HCT116 (cell line): Measurements from ENCODE around the gene TRIM67. TPM values are rescaled to one million over a fixed set of nuclear protein-coding genes. Genes with fewer than 3 reads are reported as not detected.

Experiments
- ATAC-seq: fragments of 200-7000 bp; cut with Tn5 transposase; 2 replicates; pipeline ENCODE4 v1.9.1; 2020; ENCODE audit warnings: mild to moderate bottlenecking, moderate library complexity
- BruUV-seq: library from RNA; stranded (reverse); fragments of 400-500 nt; replicated peaks from 2 replicates; lab custom pipeline; 2021; lab: Mats Ljungman, UMichigan
- CTCF ChIA-PET: fragments of 300-600 bp; sonication (Branson Sonifier 250); formaldehyde crosslinking; loops from one replicate; lab custom pipeline; 2021; ENCODE audit warnings: antibody characterized with exemption; lab: Charles Lee
- POLR2A ChIA-PET: fragments of 300-600, 350-600 bp; sonication (Branson Sonifier 250); formaldehyde crosslinking; loops from one replicate; lab custom pipeline; 2021; ENCODE audit warnings: antibody characterized with exemption; lab: Charles Lee
- RAD21 ChIA-PET, 2 experiments: fragments of 300-600 bp; sonication (Branson Sonifier 250); formaldehyde crosslinking; loops; one replicate each; lab custom pipeline; 2023; ENCODE audit warnings: low total read pairs in 2 of 2; ENCODE audit not compliant: uncharacterized antibody in 2 of 2, unreplicated experiment in 2 of 2, low non-redundant PET in 1 of 2; lab: Charles Lee
- DNase-seq: peaks from one replicate; pipeline ENCODE4 v3.0.0-alpha.2; 2010; ENCODE audit warnings: low read depth, low spot score
- H2AFZ ChIP-seq: fragments of 200-600 bp; shearing (Covaris generic), sonication (generic); 2 replicates; pipeline ENCODE4 v1.6.1; 2017; ENCODE audit warnings: low read depth, mixed run types, mixed read lengths, antibody characterized with exemption, low read length; ENCODE audit not compliant: poor library complexity, severe bottlenecking
- H3K27ac ChIP-seq: 2 replicates; pipeline ENCODE4 v1.5.1; 2012; ENCODE audit warnings: low read depth, low read length
- H3K27me3 ChIP-seq: fragments of 200-600 bp; sonication (generic); 2 replicates; pipeline ENCODE4 v1.6.1; 2016; ENCODE audit warnings: mixed run types, low read length, mixed read lengths; ENCODE audit not compliant: insufficient read depth
- H3K36me3 ChIP-seq, 2 experiments: fragments of 200-500 bp in 1 of 2; fragments of 200-600 bp in 1 of 2; sonication (Bioruptor generic) in 1 of 2; sonication (generic) in 1 of 2; 2 replicates each; pipeline versions ENCODE4 v1.5.1 to v1.6.1; 2014 to 2016; ENCODE audit warnings: low read length in 2 of 2, inconsistent platforms in 1 of 2, mixed read lengths in 1 of 2, mixed run types in 1 of 2; ENCODE audit not compliant: insufficient read depth in 2 of 2, control insufficient read depth in 1 of 2
- H3K4me1 ChIP-seq, 2 experiments: fragments of 200-600 bp in 1 of 2; sonication (generic) in 1 of 2; 2 replicates each; pipeline versions ENCODE4 v1.5.1 to v1.6.1; 2012 to 2017; ENCODE audit warnings: low read length in 2 of 2, inconsistent platforms in 1 of 2, mild to moderate bottlenecking in 1 of 2, mixed read lengths in 1 of 2, mixed run types in 1 of 2, moderate library complexity in 1 of 2; ENCODE audit not compliant: insufficient read depth in 2 of 2, control insufficient read depth in 1 of 2
- H3K4me2 ChIP-seq: fragments of 200-600 bp; sonication (generic); 2 replicates; pipeline ENCODE4 v1.6.1; 2017; ENCODE audit warnings: mixed run types, low read length, mixed read lengths
- H3K4me3 ChIP-seq, 2 experiments: fragments of 200-600 bp in 1 of 2; sonication (generic) in 1 of 2; replicated peaks in 1 of 2; 2 replicates each; pipeline ENCODE4 v1.5.1; 2011 to 2016; ENCODE audit warnings: low read length in 2 of 2, control low read depth in 1 of 2, low read depth in 1 of 2, mild to moderate bottlenecking in 1 of 2, mixed read lengths in 1 of 2, mixed run types in 1 of 2
- H3K79me2 ChIP-seq: fragments of 200-600 bp; sonication (generic); 2 replicates; pipeline ENCODE4 v1.6.1; 2017; ENCODE audit warnings: mild to moderate bottlenecking, mixed run types, low read length, moderate library complexity, mixed read lengths; ENCODE audit not compliant: insufficient read depth
- H3K9ac ChIP-seq: fragments of 200-600 bp; sonication (generic); 2 replicates; pipeline ENCODE4 v1.6.1; 2016; ENCODE audit warnings: low read length, mixed read lengths
- H3K9me2 ChIP-seq: fragments of 200-600 bp; sonication (generic), shearing (Covaris generic); 2 replicates; pipeline ENCODE4 v1.6.1; 2017; ENCODE audit warnings: mixed run types, mild to moderate bottlenecking, moderate library complexity; ENCODE audit not compliant: insufficient read depth
- H3K9me3 ChIP-seq, 2 experiments: fragments of 200-500 bp in 1 of 2; fragments of 200-600 bp in 1 of 2; sonication (Bioruptor generic) in 1 of 2; sonication (generic) in 1 of 2; 2 replicates each; pipeline ENCODE4 v1.6.1; 2014 to 2017; ENCODE audit warnings: low read length in 2 of 2, mixed read lengths in 2 of 2, inconsistent platforms in 1 of 2, low read depth in 1 of 2, mild to moderate bottlenecking in 1 of 2, mixed run types in 1 of 2, moderate library complexity in 1 of 2; ENCODE audit not compliant: control insufficient read depth in 1 of 2, insufficient read depth in 1 of 2
- H4K20me1 ChIP-seq: fragments of 200-600 bp; sonication (generic), shearing (Covaris generic); 2 replicates; pipeline ENCODE4 v1.6.1; 2017; ENCODE audit warnings: mixed run types, mild to moderate bottlenecking, moderate library complexity; ENCODE audit not compliant: insufficient read depth
- CBX3 ChIP-seq: IDR thresholded peaks from 2 replicates; pipeline ENCODE4 v1.6.1; 2012; ENCODE audit warnings: low read depth
- EGR1 ChIP-seq: IDR thresholded peaks from 2 replicates; pipeline ENCODE4 v1.6.1; 2012; ENCODE audit warnings: low read depth
- ELF1 ChIP-seq: IDR thresholded peaks from 2 replicates; pipeline ENCODE4 v1.6.1; 2012; ENCODE audit warnings: low read depth, borderline replicate concordance
- EZH2phosphoT487 ChIP-seq: fragments of 200-600 bp; IDR thresholded peaks from 2 replicates; pipeline ENCODE4 v1.6.1; 2018; ENCODE audit warnings: antibody characterized with exemption, borderline replicate concordance
- FOSL1 ChIP-seq: IDR thresholded peaks from 2 replicates; pipeline ENCODE4 v1.6.1; 2012; ENCODE audit warnings: low read depth
- JUND ChIP-seq: IDR thresholded peaks from 2 replicates; pipeline ENCODE4 v1.6.1; 2012
- MAX ChIP-seq: IDR thresholded peaks from 2 replicates; pipeline ENCODE4 v1.6.1; 2012
- POLR2A ChIP-seq: IDR thresholded peaks from 2 replicates; pipeline ENCODE4 v1.7.0; 2011; ENCODE audit warnings: borderline replicate concordance; ENCODE audit not compliant: insufficient read depth, insufficient read length; ENCODE audit errors: extremely low read depth
- POLR2AphosphoS5 ChIP-seq: IDR thresholded peaks from 2 replicates; pipeline ENCODE4 v1.6.1; 2011; ENCODE audit warnings: mild to moderate bottlenecking, low read depth, low read length, moderate library complexity
- RAD21 ChIP-seq: IDR thresholded peaks from 2 replicates; pipeline ENCODE4 v1.6.1; 2012; ENCODE audit warnings: low read depth, mild to moderate bottlenecking
- SIN3A ChIP-seq: IDR thresholded peaks from 2 replicates; pipeline ENCODE4 v1.6.1; 2012; ENCODE audit warnings: low read depth
- SP1 ChIP-seq: IDR thresholded peaks from 2 replicates; pipeline ENCODE4 v1.6.1; 2012; ENCODE audit warnings: low read depth
- SRF ChIP-seq: IDR thresholded peaks from 2 replicates; pipeline ENCODE4 v1.6.1; 2012; ENCODE audit warnings: low read depth
- TCF7L2 ChIP-seq: IDR thresholded peaks from 2 replicates; pipeline ENCODE4 v1.7.0; 2011; ENCODE audit warnings: borderline replicate concordance, inconsistent platforms; ENCODE audit not compliant: insufficient read depth, insufficient read length; ENCODE audit errors: extremely low read depth
- YY1 ChIP-seq: IDR thresholded peaks from 2 replicates; pipeline ENCODE4 v1.6.1; 2011; ENCODE audit warnings: low read length, low read depth, moderate library complexity, mild to moderate bottlenecking; ENCODE audit not compliant: insufficient replicate concordance; ENCODE audit errors: extremely low read depth
- ZBTB33 ChIP-seq: IDR thresholded peaks from 2 replicates; pipeline ENCODE4 v1.6.1; 2011; ENCODE audit warnings: mild to moderate bottlenecking, low read length, moderate library complexity; ENCODE audit not compliant: insufficient replicate concordance; ENCODE audit errors: extremely low read depth
- ZNF274 ChIP-seq: fragments of 200-500 bp; sonication (Bioruptor generic); IDR thresholded peaks from 2 replicates; pipeline ENCODE4 v1.6.1; 2014; ENCODE audit warnings: mild to moderate bottlenecking, low read depth, low read length, inconsistent platforms
- intact Hi-C: fragments of 100-400 bp; cut with micrococcal nuclease; formaldehyde crosslinking; loops from 2 replicates; pipeline ENCODE4 v1.10.0; 2022
- total RNA-seq: library from RNA; stranded (reverse); gene quantifications from one replicate; pipeline ENCODE4 v1.2.1, GENCODE V29; 2021; ENCODE audit not compliant: unreplicated experiment

TRIM67 gene
- total RNA-seq, 1 experiment from 2014 or later, result 0.02 TPM

- DNase-seq, result no peak
- no peak for TF ChIP-seq RAD21
- TF ChIP-seq ZNF274, result no peak
- no peak for TF ChIP-seq ZBTB33
- no peak for TF ChIP-seq EGR1
- TF ChIP-seq TCF7L2, result no peak
- no peak for TF ChIP-seq SP1
- Histone ChIP-seq H3K79me2 (no peaks in the 10 kb centered on the region), H3K9me3 (no peaks in the 10 kb centered on the region), H3K36me3 (no peaks in the 10 kb centered on the region), H3K4me2 (no peak overlapping the region), H4K20me1 (no peaks in the 10 kb centered on the region), H3K4me1 (0 out of 4 replicates have a peak, but pooled peaks cover 0 to 4% of the 10 kb centered on the region in 2 experiments), H3K27me3 (peaks cover 13% of the 10 kb centered on the region; the same call in 1 of the 2 replicates), H3K27ac (no peak overlapping the region), H3K9ac (no peak overlapping the region), H3K4me3 (no peak overlapping the region), H3K9me2 (no peaks in the 10 kb centered on the region), H2AFZ (no peak overlapping the region)
- BruUV-seq, result no TSS peak
- ATAC-seq, result no peak
- ChIA-PET POLR2A (no interaction called here), RAD21 (no interaction called here), CTCF (no interaction called here)
- intact Hi-C loops, result no loop called here
Measured at GRCh38 chr1:231196307-231196706, 34.4 kb downstream of the TRIM67 start.

DNA sequence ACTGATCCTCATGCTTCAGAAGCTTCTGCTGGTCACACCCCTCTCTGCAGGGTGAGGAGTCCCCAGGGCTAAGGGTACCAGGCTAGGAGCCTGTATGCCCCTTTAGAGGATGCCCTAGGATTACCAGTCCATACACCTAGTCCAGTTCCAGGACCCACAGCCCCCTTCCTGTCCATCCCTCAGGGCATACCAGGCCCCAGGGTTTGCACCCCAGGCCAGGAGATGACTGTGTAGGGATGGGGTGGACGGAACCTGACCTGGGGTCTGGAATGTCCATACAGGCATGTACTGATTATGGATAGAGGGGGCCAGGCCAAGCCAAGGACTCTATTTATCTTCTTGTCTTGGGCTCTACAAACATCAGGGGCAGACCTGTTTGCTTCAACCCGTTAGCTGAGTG, 34.9 kb downstream of the TRIM67 start:
- Histone ChIP-seq H4K20me1 (no peaks in the 10 kb centered on the region), H2AFZ (no peak overlapping the region), H3K9ac (no peak overlapping the region), H3K36me3 (no peaks in the 10 kb centered on the region), H3K79me2 (no peaks in the 10 kb centered on the region), H3K4me3 (no peak overlapping the region), H3K27me3 (peaks cover 17% of the 10 kb centered on the region; the same call in 1 of the 2 replicates), H3K9me2 (no peaks in the 10 kb centered on the region), H3K4me2 (no peak overlapping the region), H3K4me1 (0 out of 4 replicates have a peak, but pooled peaks cover 0 to 4% of the 10 kb centered on the region in 2 experiments), H3K9me3 (no peaks in the 10 kb centered on the region), H3K27ac (no peak overlapping the region)
- BruUV-seq, result no TSS peak
- no peak for DNase-seq
- intact Hi-C loops, result no loop called here
- RAD21 ChIA-PET, result no interaction called here
- POLR2A ChIA-PET, result no interaction called here
- no peak for ATAC-seq
- CTCF ChIA-PET, result no interaction called here
- no peak for TF ChIP-seq MAX
- TF ChIP-seq EGR1, result no peak
- no peak for TF ChIP-seq SIN3A
- no peak for TF ChIP-seq POLR2A
- TF ChIP-seq ZBTB33, result no peak
- no peak for TF ChIP-seq YY1
- no peak for TF ChIP-seq JUND
- TF ChIP-seq ZNF274, result no peak
- TF ChIP-seq RAD21, result no peak
- TF ChIP-seq ELF1, result no peak
- no peak for TF ChIP-seq EZH2phosphoT487
- TF ChIP-seq SRF, result no peak
- TF ChIP-seq CBX3, result no peak
- TF ChIP-seq FOSL1, result no peak
- no peak for TF ChIP-seq POLR2AphosphoS5
- TF ChIP-seq SP1, result no peak
- TF ChIP-seq, all 23 proteins: peak for 0
